Stomach (tissue), 4 donors: ENCODE results near the gene FAM168A.

ENCODE experiments used
- CTCF ChIP-seq, 7 experiments: fragments of 450-650 bp in 4 of 7; fragments of 200-600 bp in 3 of 7; sonication (generic) in 3 of 7; IDR thresholded peaks; one replicate each; pipeline ENCODE4 v1.5.1; 2016 to 2019; ENCODE audit warnings: antibody characterized with exemption in 7 of 7, control low read depth in 2 of 7, mild to moderate bottlenecking in 1 of 7
- POLR2A ChIP-seq, 4 donors: fragments of 450-650 bp; IDR thresholded peaks; one replicate each; pipeline ENCODE4 v1.6.1; 2016; ENCODE audit warnings: antibody characterized with exemption in 4 of 4, control low read depth in 2 of 4, mild to moderate bottlenecking in 1 of 4, moderate library complexity in 1 of 4
- POLR2AphosphoS5 ChIP-seq, 3 donors: sonication (generic); formaldehyde crosslinking; IDR thresholded peaks; one replicate each; pipeline ENCODE4 v1.6.1; 2016; ENCODE audit warnings: antibody characterized with exemption in 3 of 3

GRCh38 chr11:73451896-73452295, 146.0 kb downstream of the FAM168A start:
- TF ChIP-seq POLR2A (IDR thresholded peaks at IDR 0.05) (no peak), CTCF (IDR thresholded peaks at IDR 0.05) (no peak), POLR2AphosphoS5 (IDR thresholded peaks at IDR 0.05) (no peak)
